Panc1 (cell line): ENCODE results near the gene ALOX12B. TPM values are rescaled to one million over a fixed set of nuclear protein-coding genes. Genes with fewer than 3 reads are reported as not detected.

Experiments
- ATAC-seq: fragments of 200-7000 bp; cut with Tn5 transposase; 2 replicates; pipeline ENCODE4 v1.9.1; 2020; ENCODE audit warnings: mild to moderate bottlenecking, moderate library complexity
- BruUV-seq: library from RNA; stranded (reverse); fragments of 400-500 nt; replicated peaks from 2 replicates; lab custom pipeline; 2021; lab: Mats Ljungman, UMichigan
- CTCF ChIA-PET: fragments of 300-600 bp; sonication (Branson Sonifier 250); formaldehyde crosslinking; loops from one replicate; lab custom pipeline; 2022; ENCODE audit warnings: antibody characterized with exemption; lab: Charles Lee
- POLR2A ChIA-PET: fragments of 300-600 bp; sonication (Branson Sonifier 250); formaldehyde crosslinking; loops from one replicate; lab custom pipeline; 2022; ENCODE audit warnings: antibody characterized with exemption; lab: Charles Lee
- DNase-seq: peaks from one replicate; pipeline ENCODE4 v3.0.0-alpha.2; 2010; ENCODE audit warnings: low read depth, low spot score
- H3K27ac ChIP-seq: 2 replicates; pipeline ENCODE4 v1.5.1; 2011; ENCODE audit warnings: mild to moderate bottlenecking, low read length, inconsistent platforms
- H3K27me3 ChIP-seq: fragments of 200-500 bp; sonication (Bioruptor generic); 2 replicates; pipeline ENCODE4 v1.6.0; 2014; ENCODE audit warnings: low read length, inconsistent platforms; ENCODE audit not compliant: control insufficient read depth, insufficient read depth
- H3K36me3 ChIP-seq: fragments of 200-500 bp; sonication (Bioruptor generic); 2 replicates; pipeline ENCODE4 v1.5.1; 2014; ENCODE audit warnings: inconsistent platforms, mild to moderate bottlenecking, low read length, moderate library complexity; ENCODE audit not compliant: control insufficient read depth, insufficient read depth
- H3K4me1 ChIP-seq: 2 replicates; pipeline ENCODE4 v1.5.1; 2011; ENCODE audit warnings: inconsistent platforms, mild to moderate bottlenecking, low read length, moderate library complexity; ENCODE audit not compliant: control insufficient read depth, insufficient read depth
- H3K4me3 ChIP-seq, 2 experiments: 2 replicates each; pipeline ENCODE4 v1.5.1; 2011 to 2012; ENCODE audit warnings: low read depth in 2 of 2, low read length in 2 of 2, mild to moderate bottlenecking in 2 of 2, inconsistent platforms in 1 of 2, moderate library complexity in 1 of 2
- H3K9me3 ChIP-seq: fragments of 200-500 bp; sonication (Bioruptor generic); 2 replicates; pipeline ENCODE4 v1.5.1; 2014; ENCODE audit warnings: low read depth, mild to moderate bottlenecking, inconsistent platforms, low read length, moderate library complexity; ENCODE audit not compliant: control insufficient read depth, insufficient read depth
- CTCF ChIP-seq: fragments of 450-650 bp; IDR thresholded peaks from 2 replicates; pipeline ENCODE4 v1.5.1; 2017; ENCODE audit warnings: mild to moderate bottlenecking
- POLR2AphosphoS5 ChIP-seq: IDR thresholded peaks from 2 replicates; pipeline ENCODE4 v1.6.1; 2012; ENCODE audit warnings: mild to moderate bottlenecking, low read depth, low read length, moderate library complexity
- REST ChIP-seq, 2 experiments: IDR thresholded peaks; 2 replicates each; pipeline ENCODE4 v1.6.1; 2011 to 2012; ENCODE audit warnings: low read depth in 2 of 2, control low read depth in 1 of 2, low read length in 1 of 2, mild to moderate bottlenecking in 1 of 2, moderate library complexity in 1 of 2; ENCODE audit not compliant: insufficient read depth in 1 of 2
- SIN3A ChIP-seq: IDR thresholded peaks from 2 replicates; pipeline ENCODE4 v1.6.1; 2012; ENCODE audit warnings: low read depth, mild to moderate bottlenecking, low read length, moderate library complexity, borderline replicate concordance; ENCODE audit not compliant: insufficient read depth
- TCF7L2 ChIP-seq: IDR thresholded peaks from 2 replicates; pipeline ENCODE4 v1.6.1; 2011; ENCODE audit warnings: mild to moderate bottlenecking, low read depth, low read length, inconsistent platforms
- in situ Hi-C: cut with HindIII; loops from 2 replicates; pipeline ENCODE4 v1.10.0; 2016; ENCODE audit warnings: low sequenced_read_pairs, low pct_unique_long_range_greater_than_20kb
- intact Hi-C: fragments of 100-400 bp; cut with micrococcal nuclease; formaldehyde crosslinking; loops from one replicate; pipeline ENCODE4 v1.10.0; 2022; ENCODE audit not compliant: unreplicated experiment
- total RNA-seq: library from RNA; stranded (reverse); gene quantifications from one replicate; pipeline ENCODE4 v1.2.1, GENCODE V29; 2021; ENCODE audit not compliant: unreplicated experiment

Gene ALOX12B
- total RNA-seq, 1 experiment from 2014 or later, result not detected

- Histone ChIP-seq H3K36me3 (no peaks in the 10 kb centered on the region), H3K4me1 (no peaks in the 10 kb centered on the region), H3K9me3 (no peaks in the 10 kb centered on the region), H3K27me3 (no peaks in the 10 kb centered on the region), H3K4me3 (peak overlapping the region; percentile 60 to 91), H3K27ac (no peak overlapping the region)
- BruUV-seq, result no TSS peak
- ChIA-PET POLR2A (interaction anchor here (0.5 kb wide), 1 partner anchor 324 kb away, joined by 3 read pairs; no protein-coding TSS in a partner anchor), CTCF (no interaction called here)
- intact Hi-C loops (loop anchor here (5.0 kb wide), 1 partner anchor 35 kb away; no protein-coding TSS in a partner anchor), in situ Hi-C loops (no loop called here)
- DNase-seq (no peak), ATAC-seq (no peak)
- TF ChIP-seq CTCF (no peak), POLR2AphosphoS5 (no peak), SIN3A (no peak), REST (IDR thresholded peaks at IDR 0.05; ENCODE audit: insufficient read depth in 1 of 2, low read depth in 2 of 2, low read length in 1 of 2) (no peak), TCF7L2 (no peak)
These were observed 30.0 kb upstream of the ALOX12B start for GRCh38 chr17:8117367-8117979.

GRCh38 chr17:8116776-8117175, 29.3 kb upstream of the ALOX12B start:
- in situ Hi-C loops (no loop called here), intact Hi-C loops (loop anchor here (5.0 kb wide), 1 partner anchor 34 kb away; no protein-coding TSS in a partner anchor)
- Histone ChIP-seq H3K9me3 (no peaks in the 10 kb centered on the region), H3K36me3 (no peaks in the 10 kb centered on the region), H3K27me3 (no peaks in the 10 kb centered on the region), H3K4me1 (no peaks in the 10 kb centered on the region), H3K4me3 (no peak overlapping the region), H3K27ac (no peak overlapping the region)
- ChIA-PET POLR2A (no interaction called here), CTCF (no interaction called here)
- no peak for ATAC-seq
- no TSS peak for BruUV-seq
- DNase-seq, result no peak
- TF ChIP-seq REST (IDR thresholded peaks at IDR 0.05; ENCODE audit: insufficient read depth in 1 of 2, low read depth in 2 of 2, low read length in 1 of 2), result no peak
- TF ChIP-seq TCF7L2, result no peak
- no peak for TF ChIP-seq CTCF
- TF ChIP-seq POLR2AphosphoS5, result no peak
- TF ChIP-seq SIN3A, result no peak
